Measurements from ENCODE around the gene GSTK1.

DNA sequence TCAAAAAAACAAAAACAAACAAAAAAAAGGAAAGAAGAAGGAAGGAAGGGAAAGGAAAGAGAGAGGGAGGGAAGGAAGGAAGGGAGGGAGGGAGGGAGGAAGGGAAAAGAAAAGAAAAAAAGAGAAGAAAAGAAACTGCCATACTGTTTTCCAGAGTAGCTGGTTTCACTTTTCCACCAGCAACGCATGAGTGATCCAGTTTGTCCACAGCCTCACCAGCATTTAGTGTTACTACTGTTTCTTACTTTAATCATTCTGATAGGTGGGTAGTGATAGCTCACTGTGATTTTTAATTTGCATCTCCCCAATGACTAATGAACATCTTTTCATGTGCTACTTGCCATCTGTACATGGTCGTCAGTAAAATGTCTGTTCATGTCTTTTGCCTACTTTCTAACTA, 9.6 kb downstream of the GSTK1 start:
- TF ChIP-seq, protein P1, sequence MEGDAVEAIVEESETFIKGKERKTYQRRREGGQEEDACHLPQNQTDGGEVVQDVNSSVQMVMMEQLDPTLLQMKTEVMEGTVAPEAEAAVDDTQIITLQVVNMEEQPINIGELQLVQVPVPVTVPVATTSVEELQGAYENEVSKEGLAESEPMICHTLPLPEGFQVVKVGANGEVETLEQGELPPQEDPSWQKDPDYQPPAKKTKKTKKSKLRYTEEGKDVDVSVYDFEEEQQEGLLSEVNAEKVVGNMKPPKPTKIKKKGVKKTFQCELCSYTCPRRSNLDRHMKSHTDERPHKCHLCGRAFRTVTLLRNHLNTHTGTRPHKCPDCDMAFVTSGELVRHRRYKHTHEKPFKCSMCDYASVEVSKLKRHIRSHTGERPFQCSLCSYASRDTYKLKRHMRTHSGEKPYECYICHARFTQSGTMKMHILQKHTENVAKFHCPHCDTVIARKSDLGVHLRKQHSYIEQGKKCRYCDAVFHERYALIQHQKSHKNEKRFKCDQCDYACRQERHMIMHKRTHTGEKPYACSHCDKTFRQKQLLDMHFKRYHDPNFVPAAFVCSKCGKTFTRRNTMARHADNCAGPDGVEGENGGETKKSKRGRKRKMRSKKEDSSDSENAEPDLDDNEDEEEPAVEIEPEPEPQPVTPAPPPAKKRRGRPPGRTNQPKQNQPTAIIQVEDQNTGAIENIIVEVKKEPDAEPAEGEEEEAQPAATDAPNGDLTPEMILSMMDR (IDR thresholded peaks at IDR 0.05; ENCODE audit: low read length), result no peak
- TF ChIP-seq EZH2 (optimal IDR thresholded peaks at IDR 0.05; ENCODE audit: low read depth, low read length), result no peak
- TF ChIP-seq EZH2phosphoT487 (IDR thresholded peaks at IDR 0.05; ENCODE audit: low read length), result no peak

Measured in MM.1S (cell line).